ENCODE data around the gene FAM210A.

FAM210A gene

DNA sequence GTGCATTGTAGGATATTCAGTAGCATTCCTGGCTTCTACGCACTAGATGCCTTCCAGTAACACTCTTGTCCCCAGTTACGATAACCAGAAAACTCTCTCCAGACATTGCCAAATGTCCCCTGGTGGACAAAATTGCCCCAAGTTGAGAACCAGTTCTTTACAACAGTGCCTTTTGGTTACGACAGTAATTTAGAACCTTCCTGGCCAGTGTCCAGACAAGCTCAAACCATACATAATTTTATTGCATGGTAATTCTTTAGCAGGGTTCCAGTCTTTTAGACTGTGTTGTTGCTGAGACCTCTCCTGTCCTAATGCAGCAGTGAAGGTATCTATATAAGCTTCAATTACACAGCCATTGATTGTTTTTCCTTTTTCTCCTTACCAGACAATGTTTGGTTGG, 20.3 kb upstream of the FAM210A start:
- TF ChIP-seq, protein P1, sequence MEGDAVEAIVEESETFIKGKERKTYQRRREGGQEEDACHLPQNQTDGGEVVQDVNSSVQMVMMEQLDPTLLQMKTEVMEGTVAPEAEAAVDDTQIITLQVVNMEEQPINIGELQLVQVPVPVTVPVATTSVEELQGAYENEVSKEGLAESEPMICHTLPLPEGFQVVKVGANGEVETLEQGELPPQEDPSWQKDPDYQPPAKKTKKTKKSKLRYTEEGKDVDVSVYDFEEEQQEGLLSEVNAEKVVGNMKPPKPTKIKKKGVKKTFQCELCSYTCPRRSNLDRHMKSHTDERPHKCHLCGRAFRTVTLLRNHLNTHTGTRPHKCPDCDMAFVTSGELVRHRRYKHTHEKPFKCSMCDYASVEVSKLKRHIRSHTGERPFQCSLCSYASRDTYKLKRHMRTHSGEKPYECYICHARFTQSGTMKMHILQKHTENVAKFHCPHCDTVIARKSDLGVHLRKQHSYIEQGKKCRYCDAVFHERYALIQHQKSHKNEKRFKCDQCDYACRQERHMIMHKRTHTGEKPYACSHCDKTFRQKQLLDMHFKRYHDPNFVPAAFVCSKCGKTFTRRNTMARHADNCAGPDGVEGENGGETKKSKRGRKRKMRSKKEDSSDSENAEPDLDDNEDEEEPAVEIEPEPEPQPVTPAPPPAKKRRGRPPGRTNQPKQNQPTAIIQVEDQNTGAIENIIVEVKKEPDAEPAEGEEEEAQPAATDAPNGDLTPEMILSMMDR (IDR thresholded peaks at IDR 0.05; ENCODE audit: extremely low read depth, missing control alignments) = no peak
- no peak for DNase-seq (ENCODE audit: low spot score)

DNA sequence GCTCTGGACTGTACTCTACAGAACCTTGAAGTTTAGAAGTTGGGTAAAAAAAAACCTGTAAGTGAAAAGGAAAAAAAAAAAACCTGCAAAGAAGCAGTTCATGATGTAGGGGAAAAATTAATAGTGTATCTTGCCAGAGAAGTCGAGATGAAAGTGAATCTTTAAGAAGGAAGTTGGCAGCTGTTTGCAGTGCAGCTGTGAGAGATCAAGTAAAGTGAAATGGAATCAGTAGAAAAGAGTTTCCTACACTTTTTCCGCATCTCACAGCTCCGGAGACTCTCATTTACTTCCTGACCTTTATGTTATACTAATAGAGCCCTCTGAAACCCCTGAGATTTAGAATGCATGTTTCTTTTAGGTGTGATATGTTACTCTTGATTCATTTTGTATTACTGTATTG, 19.3 kb upstream of the FAM210A start:
- TF ChIP-seq, protein P1 (IDR thresholded peaks at IDR 0.05; ENCODE audit: extremely low read depth, missing control alignments) = no peak
- no peak for DNase-seq (ENCODE audit: low spot score)

DNA sequence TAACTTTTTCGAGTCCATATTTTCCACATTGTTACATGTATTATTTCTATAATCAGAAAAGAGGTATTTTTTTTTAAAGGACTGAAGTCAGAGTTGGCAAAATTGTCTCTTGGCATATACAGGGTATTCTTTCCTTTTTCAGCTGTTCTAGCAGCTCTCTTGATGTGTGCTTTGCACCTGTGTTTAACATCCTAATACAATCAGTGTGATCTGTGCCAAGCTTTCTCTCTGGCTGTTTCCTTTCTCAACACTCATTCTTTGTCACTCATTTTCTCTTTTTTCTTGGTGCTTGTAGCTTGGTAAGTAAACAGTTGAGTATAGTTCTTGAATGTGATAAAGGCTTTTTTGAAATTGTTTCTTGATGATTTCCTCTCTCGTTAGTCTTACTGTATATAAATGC, 9.3 kb upstream of the FAM210A start:
- TF ChIP-seq, protein P1 (IDR thresholded peaks at IDR 0.05; ENCODE audit: extremely low read depth, missing control alignments) = no peak
- no peak for DNase-seq (ENCODE audit: low spot score)

DNA sequence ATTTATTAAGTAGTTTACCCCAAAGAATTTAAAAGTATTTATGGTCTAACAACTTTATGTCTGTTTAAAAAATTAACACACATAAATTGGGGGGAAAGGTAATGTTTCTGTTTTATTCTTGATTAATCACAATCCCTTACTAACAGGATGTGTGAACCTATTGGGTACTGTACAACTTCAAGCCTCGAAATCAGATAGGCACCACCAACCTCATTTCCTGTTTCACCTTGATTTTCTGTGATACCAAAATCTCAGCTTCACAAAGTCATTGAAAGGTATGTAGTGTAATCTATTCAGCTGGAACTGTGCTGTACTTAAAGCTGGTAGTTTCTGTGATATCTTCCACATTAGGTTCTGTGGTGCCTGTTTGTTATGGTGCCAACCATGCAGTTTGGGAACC, 4.1 kb upstream of the FAM210A start:
- no peak for DNase-seq (ENCODE audit: low spot score)
- TF ChIP-seq, protein P1 (IDR thresholded peaks at IDR 0.05; ENCODE audit: extremely low read depth, missing control alignments) = no peak

DNA sequence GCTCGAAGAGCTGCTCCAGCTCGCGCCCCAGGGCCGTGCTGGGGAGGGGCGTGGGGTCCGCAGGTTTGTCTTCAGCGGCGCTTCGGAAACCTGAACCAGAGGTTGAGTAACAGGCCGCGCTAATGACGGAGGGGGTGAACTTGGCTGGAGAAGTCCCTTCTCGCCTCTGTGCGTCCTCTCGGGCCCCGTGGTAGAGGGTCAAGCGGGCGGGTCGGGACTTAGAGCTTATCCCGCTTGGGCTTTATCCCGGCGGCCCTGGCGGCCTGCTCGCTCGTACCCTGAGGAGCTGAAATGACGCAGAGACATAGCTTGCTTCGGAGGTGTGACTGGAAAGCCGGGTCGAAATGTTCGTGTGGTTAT, 594 bp upstream of the FAM210A start:
- peak; percentile 24 for DNase-seq (ENCODE audit: low spot score)
- TF ChIP-seq, protein P1 (IDR thresholded peaks at IDR 0.05; ENCODE audit: extremely low read depth, missing control alignments) = no peak

DNA sequence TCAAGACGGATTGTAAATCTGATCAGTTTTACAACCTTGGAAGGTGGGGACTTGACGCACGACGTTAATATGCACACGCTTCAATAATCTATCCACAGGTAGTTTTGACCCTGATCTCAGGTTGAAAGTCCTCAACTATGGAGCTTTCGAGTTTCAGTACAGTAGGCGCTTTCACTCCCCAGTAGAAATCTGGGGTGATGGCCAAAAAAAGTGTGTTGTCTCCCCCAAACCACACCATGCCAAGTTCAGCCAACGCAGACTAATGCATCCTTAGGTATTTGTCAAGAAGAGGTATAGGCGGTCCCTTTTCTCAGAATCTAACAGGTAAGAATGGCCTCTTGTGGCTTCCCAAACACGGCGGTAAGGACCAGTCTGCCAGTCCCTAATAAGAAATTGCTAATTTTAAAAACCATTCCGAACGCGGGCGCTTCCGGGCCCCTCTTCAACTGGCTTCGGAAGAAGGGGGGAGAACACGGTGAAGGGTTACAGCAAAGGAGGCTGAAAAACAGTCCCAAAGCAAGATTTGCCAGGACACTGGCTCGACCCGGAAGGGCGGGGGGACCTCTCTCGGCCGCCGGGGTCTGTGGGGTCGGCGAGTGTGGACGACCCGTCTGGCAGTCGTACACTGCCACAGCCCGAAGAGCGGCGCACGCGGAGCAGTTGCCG, 659 bp downstream of the FAM210A start:
- DNase-seq (ENCODE audit: low spot score) = peak; percentile 12
- TF ChIP-seq, protein P1 (IDR thresholded peaks at IDR 0.05; ENCODE audit: extremely low read depth, missing control alignments) = no peak

DNA sequence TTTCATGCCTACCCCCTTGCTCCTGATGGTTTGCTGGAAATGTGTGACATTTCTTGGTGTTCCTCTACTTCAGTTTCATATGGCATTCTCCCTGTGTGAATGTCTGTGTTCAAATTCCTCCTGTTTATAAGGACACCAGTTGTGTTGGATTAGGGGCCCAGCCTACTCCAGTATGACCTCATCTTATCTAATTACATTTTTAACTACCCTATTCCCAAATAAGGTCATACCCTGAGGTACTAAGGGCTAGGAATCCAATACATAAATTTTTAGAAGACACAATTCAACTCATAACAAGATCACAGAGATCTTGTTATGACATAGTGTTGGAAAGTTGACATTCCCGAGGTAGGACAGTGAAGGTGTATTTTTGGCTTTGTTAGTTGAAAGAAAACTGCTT, 5.5 kb downstream of the FAM210A start:
- DNase-seq (ENCODE audit: low spot score) = no peak
- TF ChIP-seq, protein P1 (IDR thresholded peaks at IDR 0.05; ENCODE audit: extremely low read depth, missing control alignments) = no peak
